Stimulated activated CD4-positive, alpha-beta T cell treated with anti-CD3 and anti-CD28 coated beads, Interleukin-4, amount 100 ng/mL, for 4 hours (primary cell): ENCODE data around the gene SNX17.
A peak's percentile ranks its signal among the peaks of the same experiment; 100 is the strongest.

Source experiments
- DNase-seq, 2 experiments: peaks; one replicate each; pipeline ENCODE4 v3.0.0-alpha.2; 2020

Gene SNX17

GRCh38 chr2:27369471-27370025 is 868 bp upstream of the SNX17 start:
- DNase-seq: no peak

- DNase-seq: peak in 1 of 2 experiments; percentile 14
These were observed 602 bp downstream of the SNX17 start for GRCh38 chr2:27370816-27371620.

GRCh38 chr2:27372937-27373336 is 2.5 kb downstream of the SNX17 start:
- DNase-seq: no peak

GRCh38 chr2:27373567-27373966 is 3.2 kb downstream of the SNX17 start:
- DNase-seq: no peak

- no peak for DNase-seq
These were observed 5.2 kb downstream of the SNX17 start for GRCh38 chr2:27375513-27376099.

GRCh38 chr2:27376151-27376865 is 5.9 kb downstream of the SNX17 start:
- no peak for DNase-seq

- no peak for DNase-seq
These were observed 6.6 kb downstream of the SNX17 start for GRCh38 chr2:27376866-27377617.

- DNase-seq: no peak
These were observed 7.2 kb downstream of the SNX17 start for GRCh38 chr2:27377618-27378095.

- DNase-seq: no peak
These were observed 7.8 kb downstream of the SNX17 start for GRCh38 chr2:27378096-27378808.

- DNase-seq: no peak
These were observed 8.4 kb downstream of the SNX17 start for GRCh38 chr2:27378809-27379290.

- no peak for DNase-seq
These were observed 9.0 kb downstream of the SNX17 start for GRCh38 chr2:27379383-27379835.

- peak in 1 of 2 experiments; percentile 37 for DNase-seq
These were observed 9.6 kb downstream of the SNX17 start for GRCh38 chr2:27379836-27380625.

- DNase-seq: peak; percentile 86 to 88
These were observed 10.5 kb downstream of the SNX17 start, which contains the start of gene ZNF513 for GRCh38 chr2:27380626-27381545. Gene ZNF513 (minus strand): TSS chr2:27380734. CDS start chr2:27380526, 208 bp downstream.

GRCh38 chr2:27381577-27382181 is 11.3 kb downstream of the SNX17 start:
- no peak for DNase-seq

- DNase-seq: no peak
These were observed 20.6 kb downstream of the SNX17 start for GRCh38 chr2:27390822-27391679.

GRCh38 chr2:27393225-27393624 is 22.8 kb downstream of the SNX17 start:
- no peak for DNase-seq

- no peak for DNase-seq
These were observed 28.5 kb downstream of the SNX17 start for GRCh38 chr2:27398962-27399361.
